CD4-positive, alpha-beta T cell (primary cell): ENCODE results near the gene TNK2. TPM values are rescaled to one million over a fixed set of nuclear protein-coding genes. Genes with fewer than 3 reads are reported as not detected.

Source experiments
- ATAC-seq: fragments of 200-7000 bp; cut with Tn5 transposase; one replicate; pipeline ENCODE4 v1.10.0; 2022; ENCODE audit warnings: mild to moderate bottlenecking; ENCODE audit not compliant: poor library complexity
- CTCF ChIA-PET: fragments of 350-600 bp; sonication (Branson Sonifier 250); formaldehyde crosslinking; loops from one replicate; lab custom pipeline; 2021; ENCODE audit warnings: antibody characterized with exemption, inconsistent platforms; lab: Charles Lee
- POLR2A ChIA-PET: fragments of 350-600 bp; sonication (Branson Sonifier 250); formaldehyde crosslinking; loops from one replicate; lab custom pipeline; 2021; ENCODE audit warnings: antibody characterized with exemption, inconsistent platforms; lab: Charles Lee
- DNase-seq, 14 experiments: peaks; one replicate each; pipeline ENCODE4 v3.0.0-alpha.2; 2013 to 2020; ENCODE audit warnings: mixed read lengths in 2 of 14
- H3K27ac ChIP-seq, 2 donors: one replicate each; pipeline versions ENCODE4 v1.5.1 to v1.7.0; 2013; ENCODE audit warnings: low read length in 2 of 2, low read depth in 1 of 2, mild to moderate bottlenecking in 1 of 2
- H3K27me3 ChIP-seq, 2 experiments: 1 replicate in 1 of 2; 2 replicates in 1 of 2; pipeline versions ENCODE4 v1.6.1 to v1.7.0; 2013; ENCODE audit warnings: low read length in 2 of 2, control low read depth in 1 of 2, mild to moderate bottlenecking in 1 of 2, moderate library complexity in 1 of 2; ENCODE audit not compliant: insufficient read depth in 2 of 2, control insufficient read depth in 1 of 2
- H3K36me3 ChIP-seq: one replicate; pipeline ENCODE4 v1.6.1; 2013; ENCODE audit warnings: low read length, control low read depth; ENCODE audit not compliant: insufficient read depth
- H3K4me1 ChIP-seq: one replicate; pipeline ENCODE4 v1.6.1; 2013; ENCODE audit warnings: low read length, control low read depth; ENCODE audit not compliant: insufficient read depth
- H3K4me3 ChIP-seq: one replicate; pipeline ENCODE4 v1.5.1; 2013; ENCODE audit warnings: mild to moderate bottlenecking, low read length, moderate library complexity
- H3K9me3 ChIP-seq, 2 experiments: 1 replicate in 1 of 2; 2 replicates in 1 of 2; pipeline versions ENCODE4 v1.6.1 to v1.7.0; 2013; ENCODE audit warnings: low read length in 2 of 2, mild to moderate bottlenecking in 2 of 2, control low read depth in 1 of 2, moderate library complexity in 1 of 2; ENCODE audit not compliant: control insufficient read depth in 1 of 2, insufficient read depth in 1 of 2
- H3K27ac Mint-ChIP-seq: one replicate; pipeline ENCODE4 v1.8.0; 2020; ENCODE audit warnings: mixed read lengths
- H3K27me3 Mint-ChIP-seq: one replicate; pipeline ENCODE4 v1.8.0; 2021; ENCODE audit warnings: mixed read lengths
- H3K36me3 Mint-ChIP-seq: one replicate; pipeline ENCODE4 v1.8.0; 2021; ENCODE audit warnings: low read depth, mixed read lengths
- H3K4me1 Mint-ChIP-seq: one replicate; pipeline ENCODE4 v1.8.0; 2021; ENCODE audit warnings: low read depth, mixed read lengths
- H3K4me3 Mint-ChIP-seq: one replicate; pipeline ENCODE4 v1.8.0; 2020; ENCODE audit warnings: mild to moderate bottlenecking, mixed read lengths
- H3K9me3 Mint-ChIP-seq: one replicate; pipeline ENCODE4 v1.8.0; 2020; ENCODE audit warnings: mixed read lengths
- CTCF ChIP-seq: fragments of 200-600 bp; IDR thresholded peaks from one replicate; pipeline ENCODE4 v1.8.0; 2022; ENCODE audit warnings: antibody characterized with exemption, mild to moderate bottlenecking
- intact Hi-C, 2 experiments: fragments of 100-400 bp; cut with DNase I in 1 of 2; cut with micrococcal nuclease in 1 of 2; formaldehyde crosslinking; loops; one replicate each; pipeline versions ENCODE4 v1.15.1 to v1.9.0; 2023 to 2025; cut with DNase I, micrococcal nuclease
- total RNA-seq, 174 experiments: library from RNA in 2 of 174; stranded (reverse) in 2 of 174; gene quantifications; one replicate each; pipeline ENCODE4 v1.2.3 and lab custom pipeline; 2021 to 2026

The TNK2 gene
- total RNA-seq, 2 experiments from 2014 or later = 161 to 171 TPM

GRCh38 chr3:195895861-195896360 is 12.4 kb downstream of the TNK2 start:
- Mint-ChIP-seq H3K9me3 (no peaks in the 10 kb centered on the region), H3K4me3 (peak overlapping the region; percentile 89), H3K4me1 (peaks cover 55% of the 10 kb centered on the region), H3K36me3 (peaks cover 12% of the 10 kb centered on the region), H3K27ac (peak overlapping the region; percentile 92), H3K27me3 (no peaks in the 10 kb centered on the region)
- H3K4me1 ChIP-seq = peaks cover 77% of the 10 kb centered on the region
- intact Hi-C loops = loop anchor here in 1 of 2 experiments (1.0 kb wide), 2 partner anchors 10 to 37 kb away; no protein-coding TSS in a partner anchor
- peak; percentile 59 to 86 (median 69) for DNase-seq
- ATAC-seq = peak; percentile 71
- ChIA-PET POLR2A (interaction anchor here (0.6 to 5.9 kb wide), 6 partner anchors 11 to 358 kb away, joined by 3 to 231 read pairs (median 4); partner anchors contain the start of gene TNK2), CTCF (interaction anchor here (1.2 to 5.2 kb wide), 4 partner anchors 11 to 47 kb away, joined by 5 to 91 read pairs (median 42); partner anchors contain the start of gene TNK2)
- H3K4me3 ChIP-seq = peak overlapping the region; percentile 80
- no peaks in the 10 kb centered on the region for H3K9me3 ChIP-seq
- peak overlapping the region; percentile 84 to 88 for H3K27ac ChIP-seq
- H3K27me3 ChIP-seq = no peaks in the 10 kb centered on the region
- peaks cover 9% of the 10 kb centered on the region for H3K36me3 ChIP-seq
- TF ChIP-seq CTCF = no peak

- ATAC-seq (peak; percentile 66), DNase-seq (peak; percentile 37 to 84 (median 58))
- Mint-ChIP-seq H3K27ac (peak overlapping the region; percentile 92), H3K36me3 (peaks cover 12% of the 10 kb centered on the region), H3K4me1 (peaks cover 49% of the 10 kb centered on the region), H3K9me3 (no peaks in the 10 kb centered on the region), H3K27me3 (no peaks in the 10 kb centered on the region), H3K4me3 (peak overlapping the region; percentile 95)
- peak overlapping the region; percentile 71 to 88 for H3K27ac ChIP-seq
- ChIA-PET POLR2A (interaction anchor here (0.6 to 5.9 kb wide), 8 partner anchors 11 to 357 kb away, joined by 3 to 231 read pairs (median 4); partner anchors contain the start of gene TNK2), CTCF (interaction anchor here (0.8 to 5.2 kb wide), 16 partner anchors 8 to 1224 kb away, joined by 3 to 91 read pairs (median 4); partner anchors contain the start of genes LSG1, PPP1R2 and TNK2)
- peaks cover 9% of the 10 kb centered on the region for H3K36me3 ChIP-seq
- H3K27me3 ChIP-seq = no peaks in the 10 kb centered on the region
- peak overlapping the region; percentile 80 for H3K4me3 ChIP-seq
- intact Hi-C loops = loop anchor here in 1 of 2 experiments (1.0 kb wide), 1 partner anchor 36 kb away; no protein-coding TSS in a partner anchor
- no peak for TF ChIP-seq CTCF
- H3K9me3 ChIP-seq = no peaks in the 10 kb centered on the region
- H3K4me1 ChIP-seq = peaks cover 70% of the 10 kb centered on the region
Measured at GRCh38 chr3:195895078-195895860, 13.1 kb downstream of the TNK2 start.

GRCh38 chr3:195893916-195894465 is 14.4 kb downstream of the TNK2 start:
- no peak overlapping the region for H3K27ac ChIP-seq
- H3K36me3 ChIP-seq = peaks cover 9% of the 10 kb centered on the region
- H3K9me3 ChIP-seq = no peaks in the 10 kb centered on the region
- H3K4me3 Mint-ChIP-seq = peak overlapping the region; percentile 56
- no peak for TF ChIP-seq CTCF
- intact Hi-C loops = loop anchor here (1.0 kb wide), 2 partner anchors 21 to 35 kb away; no protein-coding TSS in a partner anchor
- ChIA-PET CTCF (interaction anchor here (0.8 to 5.2 kb wide), 13 partner anchors 9 to 67 kb away, joined by 3 to 91 read pairs (median 5); partner anchors contain the start of gene TNK2), POLR2A (interaction anchor here (1.1 to 5.9 kb wide), 5 partner anchors 13 to 1222 kb away, joined by 3 to 231 read pairs (median 6); partner anchors contain the start of genes LSG1 and TNK2)
- H3K27me3 ChIP-seq = no peaks in the 10 kb centered on the region
- no peak for DNase-seq
- ATAC-seq = no peak
- peaks cover 20% of the 10 kb centered on the region for H3K36me3 Mint-ChIP-seq
- H3K4me1 Mint-ChIP-seq = peaks cover 36% of the 10 kb centered on the region
- peaks cover 64% of the 10 kb centered on the region for H3K4me1 ChIP-seq
- no peaks in the 10 kb centered on the region for H3K9me3 Mint-ChIP-seq
- no peaks in the 10 kb centered on the region for H3K27me3 Mint-ChIP-seq
- H3K27ac Mint-ChIP-seq = no peak overlapping the region
- peak overlapping the region; percentile 80 for H3K4me3 ChIP-seq
